Keratinocyte (primary cell): ENCODE data around the gene STX19. TPM values are rescaled to one million over a fixed set of nuclear protein-coding genes. Genes with fewer than 3 reads are reported as not detected.
"Not testable (repeated sequence)": the region's sequence is repeated elsewhere in the genome, so short reads cannot be mapped to it uniquely, and the experiment has no call there.

Source experiments
- DNase-seq: peaks from one replicate; pipeline ENCODE4 v3.0.0-alpha.2; 2011; ENCODE audit warnings: low read depth, missing footprints, low spot score
- FAIRE-seq: peaks from 2 replicates; lab custom pipeline; 2011; peaks lifted over from hg19 to GRCh38; lab: Jason Lieb, UNC
- H2AFZ ChIP-seq: 2 replicates; pipeline ENCODE4 v1.6.0; 2012; ENCODE audit warnings: low read length, control low read depth, inconsistent platforms; ENCODE audit not compliant: control insufficient read depth
- H3K27ac ChIP-seq: 2 replicates; pipeline ENCODE4 v1.5.1; 2011; ENCODE audit warnings: low read length; ENCODE audit not compliant: control insufficient read depth, insufficient read depth
- H3K27me3 ChIP-seq: 3 replicates; pipeline ENCODE4 v1.6.0; 2011; ENCODE audit warnings: low read length; ENCODE audit not compliant: control insufficient read depth, insufficient read depth; ENCODE audit errors: extremely low read depth
- H3K36me3 ChIP-seq, 2 experiments: 2 replicates in 1 of 2; 3 replicates in 1 of 2; pipeline ENCODE4 v1.5.1; 2011; ENCODE audit warnings: low read length in 2 of 2, mild to moderate bottlenecking in 1 of 2; ENCODE audit not compliant: control insufficient read depth in 2 of 2, insufficient read depth in 2 of 2; ENCODE audit errors: extremely low read depth in 1 of 2
- H3K4me1 ChIP-seq: 3 replicates; pipeline ENCODE4 v1.5.1; 2011; ENCODE audit warnings: low read length; ENCODE audit not compliant: control insufficient read depth, insufficient read depth; ENCODE audit errors: extremely low read depth
- H3K4me2 ChIP-seq: 3 replicates; pipeline ENCODE4 v1.6.0; 2011; ENCODE audit warnings: low read depth, low read length; ENCODE audit not compliant: control insufficient read depth, insufficient read depth; ENCODE audit errors: extremely low read depth
- H3K4me3 ChIP-seq, 3 experiments: fragments of 200-600 bp in 1 of 3; sonication (generic) in 1 of 3; 2 replicates in 2 of 3; 3 replicates in 1 of 3; pipeline ENCODE4 v1.5.1; 2011 to 2016; ENCODE audit warnings: low read length in 3 of 3, mild to moderate bottlenecking in 3 of 3, control low read depth in 2 of 3, inconsistent platforms in 1 of 3, low read depth in 1 of 3, mixed read lengths in 1 of 3, mixed run types in 1 of 3, moderate library complexity in 1 of 3; ENCODE audit not compliant: control insufficient read depth in 2 of 3, insufficient read depth in 2 of 3; ENCODE audit errors: extremely low read depth in 1 of 3
- H3K79me2 ChIP-seq: 2 replicates; pipeline ENCODE4 v1.6.0; 2012; ENCODE audit warnings: low read length; ENCODE audit not compliant: control insufficient read depth, insufficient read depth
- H3K9ac ChIP-seq: 3 replicates; pipeline ENCODE4 v1.6.0; 2011; ENCODE audit warnings: low read length; ENCODE audit not compliant: control insufficient read depth, insufficient read depth; ENCODE audit errors: extremely low read depth
- H3K9me1 ChIP-seq: 3 replicates; pipeline ENCODE4 v1.6.0; 2011; ENCODE audit warnings: low read length; ENCODE audit not compliant: control insufficient read depth, insufficient read depth; ENCODE audit errors: extremely low read depth
- H3K9me3 ChIP-seq: 2 replicates; pipeline ENCODE4 v1.5.1; 2012; ENCODE audit warnings: low read depth, low read length; ENCODE audit not compliant: control insufficient read depth
- H4K20me1 ChIP-seq: 3 replicates; pipeline ENCODE4 v1.6.0; 2011; ENCODE audit warnings: low read length; ENCODE audit not compliant: control insufficient read depth, insufficient read depth; ENCODE audit errors: extremely low read depth
- EZH2 ChIP-seq: IDR thresholded peaks from one replicate; pipeline ENCODE4 v1.6.1; 2012; ENCODE audit warnings: inconsistent platforms, mild to moderate bottlenecking, low read length, moderate library complexity
- dilution Hi-C: fragments of 300-500 bp; cut with MboI; formaldehyde crosslinking; loops from one replicate; pipeline ENCODE4 v1.7.0; 2020; ENCODE audit warnings: low sequenced_read_pairs; ENCODE audit not compliant: extremely low pct_ligation_motif_present
- polyA plus RNA-seq, 5 experiments: library from polyadenylated mRNA; depleted of rRNA in 3 of 5; stranded (reverse) in 3 of 5; stranded (forward) in 1 of 5; unstranded in 1 of 5; fragments of >200 nt; gene quantifications; 1 replicate in 1 of 5; 2 replicates in 3 of 5; 3 replicates in 1 of 5; pipeline versions ENCODE4 v1.2.1 to v1.2.3, GENCODE V29; 2011 to 2012; ENCODE audit warnings: missing spikeins in 2 of 5, low read depth in 1 of 5, low replicate concordance in 1 of 5
- TF ChIP-seq, protein P1 (sequence below), 3 experiments: IDR thresholded peaks in 1 of 3; conservative IDR thresholded peaks in 1 of 3; optimal IDR thresholded peaks in 1 of 3; 2 replicates in 2 of 3; 3 replicates in 1 of 3; pipeline versions ENCODE3 to v1.5.1; 2011; ENCODE audit warnings: low read length in 3 of 3, mild to moderate bottlenecking in 3 of 3, moderate library complexity in 2 of 3, control low read depth in 1 of 3, inconsistent platforms in 1 of 3; ENCODE audit not compliant: insufficient read depth in 2 of 3; ENCODE audit errors: extremely low read depth in 1 of 3

Gene STX19
- polyA plus RNA-seq, 1 donor (not counting 4 experiments of a cell fraction or from before 2014, with no cell fraction given) = 0.30 TPM

DNA sequence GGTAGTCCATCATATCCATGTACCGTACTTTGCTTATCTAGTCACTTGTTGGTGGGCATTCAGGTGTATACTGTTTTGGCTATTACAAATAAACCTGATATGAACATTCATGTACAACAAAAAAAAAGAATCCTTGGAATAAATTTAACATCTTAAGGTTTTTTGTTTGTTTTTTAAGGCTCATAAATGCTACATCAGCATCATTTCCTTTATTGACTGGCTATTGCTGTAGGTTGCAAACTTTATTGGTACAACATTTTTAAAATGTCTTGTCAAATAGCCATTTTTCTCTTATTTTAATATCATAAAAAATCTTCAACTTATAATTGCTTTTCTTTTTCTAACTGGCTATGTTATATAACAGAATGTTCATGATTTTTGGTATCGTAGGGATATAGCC is 18.1 kb upstream of the STX19 start:
- Histone ChIP-seq H3K4me1 (no peaks in the 10 kb centered on the region), H3K9ac (no peak overlapping the region), H3K9me3 (no peaks in the 10 kb centered on the region), H3K36me3 (no peaks in the 10 kb centered on the region), H3K27ac (no peak overlapping the region), H3K9me1 (no peaks in the 10 kb centered on the region), H3K27me3 (no peaks in the 10 kb centered on the region), H4K20me1 (no peaks in the 10 kb centered on the region), H3K4me2 (no peak overlapping the region), H3K79me2 (no peaks in the 10 kb centered on the region), H2AFZ (no peak overlapping the region), H3K4me3 (no peak overlapping the region)
- TF ChIP-seq, protein P1, sequence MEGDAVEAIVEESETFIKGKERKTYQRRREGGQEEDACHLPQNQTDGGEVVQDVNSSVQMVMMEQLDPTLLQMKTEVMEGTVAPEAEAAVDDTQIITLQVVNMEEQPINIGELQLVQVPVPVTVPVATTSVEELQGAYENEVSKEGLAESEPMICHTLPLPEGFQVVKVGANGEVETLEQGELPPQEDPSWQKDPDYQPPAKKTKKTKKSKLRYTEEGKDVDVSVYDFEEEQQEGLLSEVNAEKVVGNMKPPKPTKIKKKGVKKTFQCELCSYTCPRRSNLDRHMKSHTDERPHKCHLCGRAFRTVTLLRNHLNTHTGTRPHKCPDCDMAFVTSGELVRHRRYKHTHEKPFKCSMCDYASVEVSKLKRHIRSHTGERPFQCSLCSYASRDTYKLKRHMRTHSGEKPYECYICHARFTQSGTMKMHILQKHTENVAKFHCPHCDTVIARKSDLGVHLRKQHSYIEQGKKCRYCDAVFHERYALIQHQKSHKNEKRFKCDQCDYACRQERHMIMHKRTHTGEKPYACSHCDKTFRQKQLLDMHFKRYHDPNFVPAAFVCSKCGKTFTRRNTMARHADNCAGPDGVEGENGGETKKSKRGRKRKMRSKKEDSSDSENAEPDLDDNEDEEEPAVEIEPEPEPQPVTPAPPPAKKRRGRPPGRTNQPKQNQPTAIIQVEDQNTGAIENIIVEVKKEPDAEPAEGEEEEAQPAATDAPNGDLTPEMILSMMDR (optimal IDR thresholded peaks at IDR 0.05 in 1 of 3, IDR thresholded peaks at IDR 0.05 in 1 of 3, conservative IDR thresholded peaks at IDR 0.05 in 1 of 3; ENCODE audit: extremely low read depth in 1 of 3, insufficient read depth in 2 of 3, low read length in 3 of 3) = no peak
- TF ChIP-seq EZH2 = no peak
- dilution Hi-C loops = no loop called here
- DNase-seq (no peak), FAIRE-seq (no peak)

DNA sequence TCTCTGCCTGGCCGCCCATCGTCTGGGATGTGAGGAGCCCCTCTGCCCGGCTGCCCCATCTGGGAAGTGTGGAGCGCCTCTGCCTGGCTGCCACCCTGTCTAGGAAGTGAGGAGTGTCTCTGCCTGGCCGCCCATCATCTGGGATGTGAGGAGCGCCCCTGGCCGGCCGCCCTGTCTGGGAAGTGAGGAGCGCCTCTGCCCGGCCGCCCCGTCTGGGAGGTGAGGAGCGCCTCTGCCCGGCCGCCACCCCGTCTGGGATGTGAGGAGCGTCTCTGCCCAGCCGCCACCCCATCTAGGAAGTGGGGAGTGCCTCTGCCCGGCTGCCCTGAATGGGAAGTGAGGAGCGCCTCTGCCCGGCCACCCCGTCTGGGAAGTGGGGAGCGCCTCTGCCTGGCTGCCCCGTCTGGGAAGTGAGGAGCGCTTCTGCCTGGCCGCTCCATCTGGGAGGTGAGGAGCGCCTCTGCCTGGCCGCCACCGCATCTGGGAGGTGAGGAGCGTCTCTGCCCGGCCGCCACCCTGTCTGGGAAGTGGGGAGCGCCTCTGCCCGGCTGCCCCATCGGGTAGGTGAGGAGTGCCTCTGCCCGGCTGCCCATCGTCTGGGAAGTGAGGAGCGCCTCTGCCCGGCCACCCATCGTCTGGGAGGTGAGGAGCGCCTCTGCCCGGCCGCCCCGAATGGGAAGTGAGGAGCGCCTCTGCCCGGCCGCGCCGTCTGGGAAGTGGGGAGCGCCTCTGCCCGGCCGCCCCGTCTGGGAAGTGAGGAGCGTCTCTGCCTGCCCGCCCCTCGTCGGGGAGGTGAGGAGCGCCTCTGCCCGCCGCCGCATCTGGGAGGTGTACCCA is 15.9 kb upstream of the STX19 start:
- H3K4me2 ChIP-seq, dilution Hi-C loops, H3K36me3 ChIP-seq, H3K27me3 ChIP-seq, H2AFZ ChIP-seq, H3K9me1 ChIP-seq, H3K4me1 ChIP-seq, H4K20me1 ChIP-seq, H3K4me3 ChIP-seq, H3K79me2 ChIP-seq, DNase-seq, FAIRE-seq, H3K9ac ChIP-seq, H3K27ac ChIP-seq, H3K9me3 ChIP-seq: not testable (repeated sequence)
